ENCODE data around the gene SRMS. TPM values are rescaled to one million over a fixed set of nuclear protein-coding genes. Genes with fewer than 3 reads are reported as not detected.
A peak's percentile ranks its signal among the peaks of the same experiment; 100 is the strongest.

Gene SRMS
- total and polyA plus RNA-seq, 2 of the 13 experiments (the other 11 are each of a cell fraction or from before 2014, with no cell fraction given): not detected

GRCh38 chr20:63537525-63538203 lies 9.9 kb downstream of the SRMS start (continued):
- TF ChIP-seq, protein P1, sequence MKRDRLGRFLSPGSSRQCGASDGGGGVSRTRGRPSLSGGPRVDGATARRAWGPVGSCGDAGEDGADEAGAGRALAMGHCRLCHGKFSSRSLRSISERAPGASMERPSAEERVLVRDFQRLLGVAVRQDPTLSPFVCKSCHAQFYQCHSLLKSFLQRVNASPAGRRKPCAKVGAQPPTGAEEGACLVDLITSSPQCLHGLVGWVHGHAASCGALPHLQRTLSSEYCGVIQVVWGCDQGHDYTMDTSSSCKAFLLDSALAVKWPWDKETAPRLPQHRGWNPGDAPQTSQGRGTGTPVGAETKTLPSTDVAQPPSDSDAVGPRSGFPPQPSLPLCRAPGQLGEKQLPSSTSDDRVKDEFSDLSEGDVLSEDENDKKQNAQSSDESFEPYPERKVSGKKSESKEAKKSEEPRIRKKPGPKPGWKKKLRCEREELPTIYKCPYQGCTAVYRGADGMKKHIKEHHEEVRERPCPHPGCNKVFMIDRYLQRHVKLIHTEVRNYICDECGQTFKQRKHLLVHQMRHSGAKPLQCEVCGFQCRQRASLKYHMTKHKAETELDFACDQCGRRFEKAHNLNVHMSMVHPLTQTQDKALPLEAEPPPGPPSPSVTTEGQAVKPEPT (CRISPR knock-in tag; IDR thresholded peaks at IDR 0.05; ENCODE audit: low read depth): peak; percentile 95
- TF ChIP-seq ZNF660 (CRISPR knock-in tag; IDR thresholded peaks at IDR 0.05; ENCODE audit: borderline replicate concordance, low read depth) (peak; percentile 71; the same call in 1 of the 2 replicates), HMGXB4 (CRISPR knock-in tag; IDR thresholded peaks at IDR 0.05; ENCODE audit: borderline replicate concordance in 1 of 2, low read depth in 1 of 2) (peak; percentile 97 to 99), ZSCAN5A (CRISPR knock-in tag; IDR thresholded peaks at IDR 0.05; ENCODE audit: borderline replicate concordance) (peak; percentile 81; the same call in 1 of the 2 replicates), ZNF501 (CRISPR knock-in tag; IDR thresholded peaks at IDR 0.05) (peak; percentile 96), ZKSCAN8 (CRISPR knock-in tag; IDR thresholded peaks at IDR 0.05; ENCODE audit: borderline replicate concordance) (peak; percentile 9; the same call in 1 of the 2 replicates), ZBTB42 (CRISPR knock-in tag; IDR thresholded peaks at IDR 0.05) (peak; percentile 47; the same call in 1 of the 2 replicates), SMARCC2 (IDR thresholded peaks at IDR 0.05) (no peak), ZNF335 (CRISPR knock-in tag; IDR thresholded peaks at IDR 0.05) (peak; percentile 97), TEF (CRISPR knock-in tag; IDR thresholded peaks at IDR 0.05) (no peak), MLX (CRISPR knock-in tag; IDR thresholded peaks at IDR 0.05) (peak; percentile 69)
- TF ChIP-seq, protein P2, sequence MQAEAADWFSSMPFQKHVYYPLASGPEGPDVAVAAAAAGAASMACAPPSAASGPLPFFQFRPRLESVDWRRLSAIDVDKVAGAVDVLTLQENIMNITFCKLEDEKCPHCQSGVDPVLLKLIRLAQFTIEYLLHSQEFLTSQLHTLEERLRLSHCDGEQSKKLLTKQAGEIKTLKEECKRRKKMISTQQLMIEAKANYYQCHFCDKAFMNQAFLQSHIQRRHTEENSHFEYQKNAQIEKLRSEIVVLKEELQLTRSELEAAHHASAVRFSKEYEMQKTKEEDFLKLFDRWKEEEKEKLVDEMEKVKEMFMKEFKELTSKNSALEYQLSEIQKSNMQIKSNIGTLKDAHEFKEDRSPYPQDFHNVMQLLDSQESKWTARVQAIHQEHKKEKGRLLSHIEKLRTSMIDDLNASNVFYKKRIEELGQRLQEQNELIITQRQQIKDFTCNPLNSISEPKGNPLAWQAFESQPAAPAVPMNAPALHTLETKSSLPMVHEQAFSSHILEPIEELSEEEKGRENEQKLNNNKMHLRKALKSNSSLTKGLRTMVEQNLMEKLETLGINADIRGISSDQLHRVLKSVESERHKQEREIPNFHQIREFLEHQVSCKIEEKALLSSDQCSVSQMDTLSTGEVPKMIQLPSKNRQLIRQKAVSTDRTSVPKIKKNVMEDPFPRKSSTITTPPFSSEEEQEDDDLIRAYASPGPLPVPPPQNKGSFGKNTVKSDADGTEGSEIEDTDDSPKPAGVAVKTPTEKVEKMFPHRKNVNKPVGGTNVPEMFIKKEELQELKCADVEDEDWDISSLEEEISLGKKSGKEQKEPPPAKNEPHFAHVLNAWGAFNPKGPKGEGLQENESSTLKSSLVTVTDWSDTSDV (CRISPR knock-in tag; IDR thresholded peaks at IDR 0.05): peak; percentile 92; the same call in 1 of the 2 replicates
- TF ChIP-seq, protein P3, sequence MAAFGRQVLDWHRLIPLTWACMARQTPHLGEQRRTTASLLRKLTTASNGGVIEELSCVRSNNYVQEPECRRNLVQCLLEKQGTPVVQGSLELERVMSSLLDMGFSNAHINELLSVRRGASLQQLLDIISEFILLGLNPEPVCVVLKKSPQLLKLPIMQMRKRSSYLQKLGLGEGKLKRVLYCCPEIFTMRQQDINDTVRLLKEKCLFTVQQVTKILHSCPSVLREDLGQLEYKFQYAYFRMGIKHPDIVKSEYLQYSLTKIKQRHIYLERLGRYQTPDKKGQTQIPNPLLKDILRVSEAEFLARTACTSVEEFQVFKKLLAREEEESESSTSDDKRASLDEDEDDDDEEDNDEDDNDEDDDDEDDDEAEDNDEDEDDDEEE (CRISPR knock-in tag; IDR thresholded peaks at IDR 0.05): 0 out of 2 replicates have a peak, but pooled peaks have one; percentile 8
